ENCODE data around the gene CDC5L.

CDC5L gene

GRCh38 chr6:44438827-44439226, 51.3 kb downstream of the CDC5L start:
- TF ChIP-seq, protein P1, sequence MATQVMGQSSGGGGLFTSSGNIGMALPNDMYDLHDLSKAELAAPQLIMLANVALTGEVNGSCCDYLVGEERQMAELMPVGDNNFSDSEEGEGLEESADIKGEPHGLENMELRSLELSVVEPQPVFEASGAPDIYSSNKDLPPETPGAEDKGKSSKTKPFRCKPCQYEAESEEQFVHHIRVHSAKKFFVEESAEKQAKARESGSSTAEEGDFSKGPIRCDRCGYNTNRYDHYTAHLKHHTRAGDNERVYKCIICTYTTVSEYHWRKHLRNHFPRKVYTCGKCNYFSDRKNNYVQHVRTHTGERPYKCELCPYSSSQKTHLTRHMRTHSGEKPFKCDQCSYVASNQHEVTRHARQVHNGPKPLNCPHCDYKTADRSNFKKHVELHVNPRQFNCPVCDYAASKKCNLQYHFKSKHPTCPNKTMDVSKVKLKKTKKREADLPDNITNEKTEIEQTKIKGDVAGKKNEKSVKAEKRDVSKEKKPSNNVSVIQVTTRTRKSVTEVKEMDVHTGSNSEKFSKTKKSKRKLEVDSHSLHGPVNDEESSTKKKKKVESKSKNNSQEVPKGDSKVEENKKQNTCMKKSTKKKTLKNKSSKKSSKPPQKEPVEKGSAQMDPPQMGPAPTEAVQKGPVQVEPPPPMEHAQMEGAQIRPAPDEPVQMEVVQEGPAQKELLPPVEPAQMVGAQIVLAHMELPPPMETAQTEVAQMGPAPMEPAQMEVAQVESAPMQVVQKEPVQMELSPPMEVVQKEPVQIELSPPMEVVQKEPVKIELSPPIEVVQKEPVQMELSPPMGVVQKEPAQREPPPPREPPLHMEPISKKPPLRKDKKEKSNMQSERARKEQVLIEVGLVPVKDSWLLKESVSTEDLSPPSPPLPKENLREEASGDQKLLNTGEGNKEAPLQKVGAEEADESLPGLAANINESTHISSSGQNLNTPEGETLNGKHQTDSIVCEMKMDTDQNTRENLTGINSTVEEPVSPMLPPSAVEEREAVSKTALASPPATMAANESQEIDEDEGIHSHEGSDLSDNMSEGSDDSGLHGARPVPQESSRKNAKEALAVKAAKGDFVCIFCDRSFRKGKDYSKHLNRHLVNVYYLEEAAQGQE (IDR thresholded peaks at IDR 0.05; ENCODE audit: insufficient read depth in 1 of 2, low read depth in 2 of 2, low read length in 2 of 2): no peak
- TF ChIP-seq POLR2AphosphoS5 (IDR thresholded peaks at IDR 0.05; ENCODE audit: low read depth, low read length): no peak
- no peak for TF ChIP-seq TAF1 (IDR thresholded peaks at IDR 0.05; ENCODE audit: borderline replicate concordance, insufficient read depth, low read length)
- no peak for TF ChIP-seq FOXP2 (optimal IDR thresholded peaks at IDR 0.05; ENCODE audit: borderline replicate concordance, extremely low read depth, extremely low read length, insufficient read depth)
- TF ChIP-seq SIN3A (IDR thresholded peaks at IDR 0.05; ENCODE audit: borderline replicate concordance, insufficient read depth, low read length): no peak

- no peak for TF ChIP-seq FOXP2 (optimal IDR thresholded peaks at IDR 0.05; ENCODE audit: borderline replicate concordance, extremely low read depth, extremely low read length, insufficient read depth)
- TF ChIP-seq SIN3A (IDR thresholded peaks at IDR 0.05; ENCODE audit: borderline replicate concordance, insufficient read depth, low read length): no peak
- TF ChIP-seq POLR2AphosphoS5 (IDR thresholded peaks at IDR 0.05; ENCODE audit: low read depth, low read length): no peak
- TF ChIP-seq, protein P1 (IDR thresholded peaks at IDR 0.05; ENCODE audit: insufficient read depth in 1 of 2, low read depth in 2 of 2, low read length in 2 of 2): no peak
- no peak for TF ChIP-seq TAF1 (IDR thresholded peaks at IDR 0.05; ENCODE audit: borderline replicate concordance, insufficient read depth, low read length)
Observed at GRCh38 chr6:44439270-44440045, 52.0 kb downstream of the CDC5L start.

DNA sequence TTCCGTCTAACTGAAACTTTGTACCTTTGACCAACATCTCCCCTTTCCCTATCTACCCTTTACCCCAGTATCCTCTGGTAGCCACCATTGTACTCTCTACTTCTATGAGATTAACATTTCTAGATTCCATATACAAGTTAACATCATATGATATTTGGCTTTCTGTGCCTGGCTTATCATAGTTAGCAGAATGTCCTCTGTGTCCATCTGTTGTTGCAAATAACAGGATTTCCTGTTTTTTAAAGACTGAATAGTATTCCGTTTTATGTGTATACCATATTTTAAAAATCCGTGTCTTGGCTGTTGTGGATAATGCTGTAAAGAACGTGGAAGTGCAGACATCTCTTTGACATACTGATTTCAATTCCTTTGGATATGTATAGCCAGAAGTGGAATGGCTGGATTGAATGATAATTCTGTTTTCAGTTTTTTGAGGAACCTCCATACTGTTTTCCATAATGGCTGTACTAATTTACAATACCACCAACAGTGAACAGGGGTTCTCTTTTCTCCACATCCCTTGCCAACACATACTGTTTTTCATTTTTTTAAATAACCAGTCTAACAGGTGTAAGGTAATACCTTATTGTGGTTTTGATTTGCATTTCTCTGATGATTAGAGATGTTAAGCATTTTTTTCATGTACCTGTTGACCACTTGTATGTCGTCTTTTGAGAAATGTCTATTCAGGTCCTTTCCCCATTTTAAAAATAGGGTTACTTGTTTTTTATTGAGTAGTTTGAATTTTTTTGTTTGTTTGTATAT, 53.8 kb downstream of the CDC5L start:
- TF ChIP-seq POLR2AphosphoS5 (IDR thresholded peaks at IDR 0.05; ENCODE audit: low read depth, low read length) (no peak), TAF1 (IDR thresholded peaks at IDR 0.05; ENCODE audit: borderline replicate concordance, insufficient read depth, low read length) (no peak), FOXP2 (optimal IDR thresholded peaks at IDR 0.05; ENCODE audit: borderline replicate concordance, extremely low read depth, extremely low read length, insufficient read depth) (no peak), SIN3A (IDR thresholded peaks at IDR 0.05; ENCODE audit: borderline replicate concordance, insufficient read depth, low read length) (no peak)
- TF ChIP-seq, protein P1 (IDR thresholded peaks at IDR 0.05; ENCODE audit: insufficient read depth in 1 of 2, low read depth in 2 of 2, low read length in 2 of 2): no peak

DNA sequence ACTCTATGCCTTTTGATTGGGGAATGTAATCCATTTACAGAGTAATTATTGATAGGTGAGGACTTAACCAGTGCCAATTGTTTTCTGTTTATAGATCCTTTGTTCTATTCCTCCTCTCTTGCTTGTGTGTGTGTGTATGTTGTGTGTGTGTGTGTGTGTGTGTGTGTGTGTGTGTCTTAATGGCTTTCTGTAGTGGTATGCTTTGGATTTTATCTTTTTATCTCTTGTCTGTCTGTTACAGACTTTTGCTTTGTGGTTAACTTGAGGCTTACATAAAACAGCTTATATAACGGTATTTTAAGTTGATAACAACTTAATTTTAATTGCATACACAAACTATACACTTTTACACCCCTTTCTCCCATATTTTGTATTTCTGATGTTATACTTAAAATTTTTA, 54.7 kb downstream of the CDC5L start:
- TF ChIP-seq POLR2AphosphoS5 (IDR thresholded peaks at IDR 0.05; ENCODE audit: low read depth, low read length) (no peak), SIN3A (IDR thresholded peaks at IDR 0.05; ENCODE audit: borderline replicate concordance, insufficient read depth, low read length) (no peak), FOXP2 (optimal IDR thresholded peaks at IDR 0.05; ENCODE audit: borderline replicate concordance, extremely low read depth, extremely low read length, insufficient read depth) (no peak), TAF1 (IDR thresholded peaks at IDR 0.05; ENCODE audit: borderline replicate concordance, insufficient read depth, low read length) (no peak)
- TF ChIP-seq, protein P1 (IDR thresholded peaks at IDR 0.05; ENCODE audit: insufficient read depth in 1 of 2, low read depth in 2 of 2, low read length in 2 of 2): no peak
